ENCODE results near the gene S100A2. TPM values are rescaled to one million over a fixed set of nuclear protein-coding genes. Genes with fewer than 3 reads are reported as not detected.
A peak's percentile ranks its signal among the peaks of the same experiment; 100 is the strongest.

The S100A2 gene
- total RNA-seq, 1 donor from 2014 or later = 1.4 TPM

DNA sequence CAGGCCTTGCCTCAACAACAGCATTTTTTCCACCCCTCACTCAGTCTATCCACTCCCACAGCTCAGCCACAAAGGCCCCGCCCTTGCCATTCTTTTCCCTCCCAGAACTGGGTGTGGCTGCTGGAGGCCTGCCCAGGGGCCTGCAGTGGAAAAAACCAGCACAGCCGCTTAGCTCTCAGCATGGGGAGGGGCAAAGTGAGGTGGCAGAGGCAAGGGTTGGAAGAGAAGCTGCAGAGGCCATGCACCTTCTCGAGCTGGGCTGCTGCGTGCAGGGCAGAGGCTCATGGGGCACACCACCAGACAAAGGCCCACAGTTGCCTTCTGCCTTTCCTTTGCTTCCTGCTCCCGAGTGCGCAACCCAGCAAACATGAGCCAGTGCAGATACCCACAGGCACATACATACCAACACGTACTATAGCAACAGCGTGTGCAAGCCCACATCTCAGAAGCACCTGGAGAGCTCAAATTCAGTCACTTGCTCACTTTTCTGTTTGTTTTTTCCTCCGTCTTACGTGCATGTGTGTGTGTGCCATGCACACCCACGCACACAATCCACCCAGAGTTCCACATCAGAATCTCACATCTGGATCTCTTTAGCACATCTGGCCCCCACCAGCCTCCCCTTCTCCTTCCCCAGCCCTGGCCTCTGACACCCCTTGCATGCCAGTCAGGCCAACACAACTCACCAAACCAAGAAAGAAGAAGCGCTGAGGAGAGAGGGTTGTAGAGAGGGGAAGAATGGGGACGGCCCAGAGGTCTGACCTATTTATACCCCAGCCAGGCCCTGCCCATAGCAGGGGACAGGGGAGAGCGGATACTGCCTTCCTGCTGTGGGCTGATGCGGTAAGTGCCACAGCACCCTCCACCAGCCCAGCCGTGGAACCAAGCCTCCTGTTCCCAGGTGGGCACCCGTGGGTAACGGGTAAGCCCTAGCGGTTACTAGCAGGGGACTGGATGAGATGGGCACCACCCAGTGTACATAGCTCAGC lies 20.3 kb downstream of the S100A2 start, which contains the start of gene S100A4:
TSS of gene S100A4 (minus strand) at position 740 of the 989 bp plus-strand sequence. CDS start 1,012 bp downstream, outside the sequence.
- DNase-seq (ENCODE audit: low spot score) = peak; percentile 95

DNA sequence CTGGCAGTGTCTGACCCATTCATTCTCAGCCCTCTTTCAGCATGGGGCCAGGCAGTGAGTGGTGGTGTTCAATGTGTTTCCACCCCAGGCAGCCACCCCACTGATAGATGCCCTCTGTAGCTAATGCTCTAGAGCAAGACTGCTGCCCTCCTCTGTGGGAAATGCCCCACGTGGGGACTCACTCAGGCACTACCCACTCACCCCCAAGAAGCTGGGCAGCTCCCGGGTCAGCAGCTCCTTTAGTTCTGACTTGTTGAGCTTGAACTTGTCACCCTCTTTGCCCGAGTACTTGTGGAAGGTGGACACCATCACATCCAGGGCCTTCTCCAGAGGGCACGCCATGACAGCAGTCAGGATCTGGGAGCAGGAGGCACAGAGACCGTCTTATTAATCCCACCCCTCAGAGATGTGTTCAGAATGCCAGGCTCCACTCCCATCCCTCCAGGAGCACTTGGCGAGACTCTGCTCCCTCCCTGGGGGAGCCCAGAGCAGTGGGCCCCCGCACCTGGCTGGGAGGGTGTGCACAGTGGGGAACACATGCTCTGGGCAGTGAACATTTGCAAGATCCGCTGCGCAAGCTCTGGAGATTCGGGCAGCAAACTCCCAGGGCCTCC lies 21.1 kb downstream of the S100A2 start:
- no peak for DNase-seq (ENCODE audit: low spot score)

DNA sequence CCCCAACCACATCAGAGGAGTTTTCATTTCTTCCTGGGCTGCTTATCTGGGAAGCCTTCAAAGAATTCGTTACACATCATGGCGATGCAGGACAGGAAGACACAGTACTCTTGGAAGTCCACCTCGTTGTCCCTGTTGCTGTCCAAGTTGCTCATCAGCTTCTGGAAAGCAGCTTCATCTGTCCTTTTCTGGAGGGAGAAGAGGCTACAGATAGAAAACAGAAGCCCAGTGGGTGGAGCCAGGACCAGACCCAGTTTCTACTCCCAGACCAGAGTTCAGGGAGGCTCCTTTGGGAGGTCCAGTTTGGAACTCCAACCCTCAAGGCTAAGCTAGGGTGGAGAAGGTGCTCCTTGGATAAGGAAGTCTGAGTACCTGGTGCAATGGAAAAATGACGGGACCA lies 21.9 kb downstream of the S100A2 start:
- no peak for DNase-seq (ENCODE audit: low spot score)

GRCh38 chr1:153542956-153543711 lies 22.5 kb downstream of the S100A2 start:
- no peak for DNase-seq (ENCODE audit: low spot score)

- no peak for DNase-seq (ENCODE audit: low spot score)
Observed at GRCh38 chr1:153541641-153542590, 23.7 kb downstream of the S100A2 start.

- DNase-seq (ENCODE audit: low spot score) = no peak
Observed at GRCh38 chr1:153540394-153541361, 25.0 kb downstream of the S100A2 start, which contains the start of gene S100A5. Gene S100A5, minus strand, starts transcription at chr1:153540934. Its CDS starts 743 bp downstream, at chr1:153540191.

DNA sequence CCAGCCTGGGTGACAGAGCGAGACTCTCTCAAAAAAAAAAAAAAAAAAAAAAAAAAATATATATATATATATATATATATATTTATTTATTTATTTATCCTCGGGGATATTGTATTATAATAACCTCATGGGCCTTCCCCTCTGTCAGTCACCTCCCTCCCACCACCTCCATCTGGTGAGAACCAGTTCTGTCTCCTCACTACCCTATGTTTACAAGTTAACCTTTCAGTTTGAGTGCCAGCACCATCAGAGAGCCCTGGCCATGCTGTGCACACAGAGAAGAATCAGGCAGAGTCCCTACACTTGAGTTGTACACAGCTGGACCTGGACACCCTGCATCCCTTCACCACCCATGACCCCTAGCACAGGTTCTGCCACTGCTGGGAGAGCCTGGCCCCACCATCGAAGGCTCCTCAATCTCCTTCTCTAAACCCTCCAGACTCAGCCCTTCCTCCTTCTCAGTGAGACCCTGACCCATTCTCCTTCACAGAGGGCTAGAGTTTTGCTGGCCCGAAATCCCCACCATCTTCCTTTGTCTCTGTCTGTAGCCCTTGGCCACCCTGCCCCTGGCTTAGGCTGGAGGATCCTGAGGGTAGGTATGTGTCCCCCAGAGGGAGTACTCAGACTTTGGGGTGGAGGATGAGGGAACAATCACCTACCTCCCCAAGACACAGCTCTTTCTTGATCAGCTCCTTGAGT lies 26.1 kb downstream of the S100A2 start:
- DNase-seq (ENCODE audit: low spot score) = no peak

GRCh38 chr1:153538315-153538821 lies 27.3 kb downstream of the S100A2 start:
- DNase-seq (ENCODE audit: low spot score) = peak; percentile 66

- no peak for DNase-seq (ENCODE audit: low spot score)
Observed at GRCh38 chr1:153537376-153537730, 28.3 kb downstream of the S100A2 start.

DNA sequence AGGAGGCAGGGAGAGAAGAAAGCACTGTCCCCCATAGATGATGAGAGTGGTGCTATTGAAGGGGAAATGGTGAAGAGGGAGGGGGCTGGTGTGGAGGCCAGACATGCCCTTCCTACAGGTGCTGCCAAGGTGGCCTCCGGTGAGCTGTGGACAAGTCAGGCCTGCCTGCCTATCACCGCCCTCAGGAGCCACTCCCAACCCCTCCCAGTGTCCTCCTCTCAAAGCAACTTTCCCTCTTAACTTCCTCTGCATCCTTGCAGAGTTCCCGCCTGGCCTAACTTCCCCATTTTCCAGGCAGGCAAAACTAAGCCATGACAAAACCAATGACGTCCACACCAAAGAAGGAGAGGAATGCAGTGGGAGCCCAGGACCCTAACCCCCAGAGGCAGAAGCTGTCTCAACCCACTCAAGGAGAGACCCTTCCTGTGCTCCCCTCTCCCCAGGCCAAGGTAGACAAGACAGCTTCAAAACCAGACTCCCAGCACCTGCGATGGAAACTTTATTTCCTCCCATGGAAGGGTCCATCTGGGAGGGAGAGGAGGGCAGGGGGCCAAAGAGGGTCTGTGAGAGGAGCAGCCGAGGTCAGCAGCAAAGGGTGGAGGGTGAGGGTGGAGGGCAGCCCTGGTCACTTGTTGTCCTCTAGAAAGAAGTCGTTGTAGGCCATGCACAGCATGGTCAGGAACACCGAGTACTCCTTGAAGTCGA lies 28.8 kb downstream of the S100A2 start:
- no peak for DNase-seq (ENCODE audit: low spot score)

DNA sequence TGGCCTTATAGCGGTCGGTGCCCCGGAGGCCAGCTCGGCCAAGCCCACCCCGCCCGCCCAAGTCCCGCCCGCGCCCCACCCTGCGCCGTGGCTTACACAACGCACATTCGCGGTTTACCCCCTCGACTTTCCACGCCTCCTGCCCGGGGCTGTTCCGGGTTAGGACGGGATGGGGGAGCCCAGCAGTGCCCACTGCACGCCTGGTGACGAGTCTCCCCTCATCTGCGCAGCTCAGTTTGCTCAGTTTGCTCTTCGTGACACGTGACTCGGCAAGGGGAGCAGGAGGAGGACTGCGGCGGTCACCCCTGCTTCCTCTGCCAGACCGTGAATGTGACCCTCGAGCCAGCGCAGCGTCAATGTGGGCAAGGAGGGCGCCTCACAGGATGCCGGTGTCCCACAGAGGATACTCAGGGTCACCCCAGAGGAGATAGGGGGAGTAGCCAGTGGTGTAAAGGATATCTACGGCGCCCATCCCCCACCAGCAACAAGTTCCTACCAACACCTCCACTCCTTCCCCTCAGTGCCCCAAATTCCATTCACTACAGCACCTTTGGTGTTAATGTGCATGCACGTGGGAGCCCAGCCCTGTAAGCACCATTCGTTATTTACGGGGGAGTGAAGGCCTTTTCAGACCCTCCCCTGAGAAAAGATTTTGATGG lies 29.5 kb downstream of the S100A2 start:
- peak; percentile 84 for DNase-seq (ENCODE audit: low spot score)

DNA sequence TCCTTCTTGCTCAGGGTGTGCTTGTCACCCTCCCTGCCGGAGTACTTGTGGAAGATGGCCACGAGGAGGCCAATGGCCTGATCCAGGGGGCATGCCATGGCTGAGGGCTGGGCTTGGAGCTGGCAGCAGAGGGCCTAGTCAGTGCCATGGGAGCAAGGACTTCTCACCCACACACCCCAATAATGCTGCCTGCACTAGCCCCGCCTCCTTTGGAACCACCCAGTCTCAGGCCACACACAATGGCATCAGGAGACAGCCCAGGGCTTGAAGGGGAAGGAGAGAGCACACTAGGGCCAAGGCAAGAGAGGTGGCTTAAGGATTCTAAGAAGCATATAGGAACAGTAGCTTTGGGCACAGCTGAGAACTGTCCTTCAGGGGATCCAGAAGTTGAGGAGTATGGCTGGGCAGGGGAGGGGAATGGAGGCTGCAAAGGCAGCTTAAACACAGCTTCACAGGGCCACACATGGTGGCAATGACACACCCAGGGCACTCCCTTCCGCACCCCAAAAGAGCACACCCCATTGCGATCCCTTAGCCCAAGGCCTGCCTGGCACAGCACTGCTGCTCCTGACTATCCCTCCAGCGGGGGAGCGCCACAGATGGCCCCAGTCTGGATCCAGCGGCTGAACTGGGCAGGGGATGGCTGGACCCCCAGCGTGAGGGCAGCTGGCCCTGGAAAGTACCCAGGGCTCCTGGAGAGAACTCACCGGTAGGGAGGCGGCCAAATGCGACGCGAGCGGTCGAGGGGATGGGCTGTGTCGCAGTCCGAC lies 30.2 kb downstream of the S100A2 start, which contains the start of gene S100A6:
TSS of gene S100A6 (minus strand) at position 750 of the 770 bp plus-strand sequence. CDS start at position 98, 652 bp downstream.
- DNase-seq (ENCODE audit: low spot score) = peak; percentile 66

DNA sequence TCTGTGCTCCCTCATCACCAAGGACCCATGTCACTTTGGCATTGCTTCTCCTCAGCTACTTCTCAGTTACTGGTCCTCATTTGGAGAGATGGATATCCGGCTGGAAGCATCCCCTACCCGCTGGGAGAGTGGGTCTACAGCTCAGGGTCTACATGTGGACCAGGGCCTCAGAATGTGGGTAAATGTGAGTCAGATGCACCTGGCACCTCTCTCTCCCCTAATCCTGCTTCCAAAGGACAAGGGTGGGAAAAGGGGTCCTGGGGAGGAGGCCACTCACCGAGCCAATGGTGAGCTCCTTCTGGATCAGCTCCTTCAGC lies 30.8 kb downstream of the S100A2 start:
- no peak for DNase-seq (ENCODE audit: low spot score)

DNA sequence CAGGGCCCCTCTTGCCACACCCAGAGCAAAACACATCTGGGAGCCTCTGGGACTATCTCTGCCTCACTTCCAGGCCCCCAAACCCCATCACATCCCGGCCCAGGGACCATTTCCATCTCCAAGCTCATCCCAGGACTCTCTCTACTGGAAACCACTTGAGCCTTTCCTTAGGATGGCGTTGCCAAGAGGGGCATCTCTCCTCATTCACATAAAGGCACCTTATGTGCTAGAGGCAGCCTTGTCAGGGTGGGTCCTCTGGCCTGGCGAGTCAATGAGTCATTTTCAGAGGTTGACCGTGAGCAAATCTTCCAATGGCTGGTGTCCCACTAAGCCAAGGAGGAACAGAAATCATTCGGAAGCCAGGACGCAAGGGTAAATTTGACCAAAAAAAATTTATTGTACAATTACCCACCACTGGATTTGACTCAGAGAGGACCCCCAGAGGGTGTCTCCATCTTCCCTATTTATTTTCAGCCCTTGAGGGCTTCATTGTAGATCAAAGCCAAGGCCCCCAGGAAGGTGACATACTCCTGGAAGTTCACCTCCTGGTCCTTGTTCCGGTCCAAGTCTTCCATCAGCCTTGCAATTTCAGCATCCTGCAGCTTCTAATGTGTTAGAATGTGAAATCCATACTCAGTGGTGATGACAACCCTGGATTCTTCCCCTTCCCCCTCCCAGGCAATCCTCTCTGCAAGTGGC lies 31.3 kb downstream of the S100A2 start:
- no peak for DNase-seq (ENCODE audit: low spot score)

DNA sequence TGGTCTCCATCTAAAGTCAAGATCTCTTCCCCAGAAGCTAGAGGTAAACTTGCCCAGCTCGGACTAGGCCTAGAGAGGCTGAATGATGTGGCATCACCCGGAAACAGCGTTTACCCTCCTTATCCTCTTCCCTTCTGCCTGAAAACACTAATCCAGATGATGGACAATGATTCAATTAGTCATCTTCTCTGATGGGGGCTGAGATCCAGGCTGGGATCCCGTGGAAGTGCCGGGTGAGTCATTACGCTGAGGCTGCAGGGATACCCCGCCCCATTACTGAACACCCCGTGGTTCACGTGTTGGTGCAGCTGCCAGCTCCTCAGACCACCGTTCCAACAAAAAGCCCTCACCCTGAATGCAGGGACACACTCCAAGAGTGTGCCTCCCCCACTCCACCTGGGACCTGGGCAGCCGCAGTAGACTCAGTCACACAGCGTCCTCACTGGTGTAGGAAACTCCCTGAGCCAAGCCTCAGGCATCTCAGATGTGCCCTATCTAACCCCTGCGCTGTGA lies 31.9 kb downstream of the S100A2 start:
- no peak for DNase-seq (ENCODE audit: low spot score)

Data from mucosa of gallbladder (tissue), 1 donor.